Measurements from ENCODE around the gene PRG2. TPM values are rescaled to one million over a fixed set of nuclear protein-coding genes. Genes with fewer than 3 reads are reported as not detected.

Gene PRG2
- total and polyA plus RNA-seq, 4 donors, result 0.15 to 0.84 (median 0.39) TPM; not detected in 1

- Histone ChIP-seq H3K9me3 (ENCODE audit: control insufficient read depth, low read length) (no peaks in the 10 kb centered on the region), H3K27me3 (ENCODE audit: control insufficient read depth in 1 of 2, insufficient read depth in 2 of 2, low read length in 1 of 2) (no peaks in the 10 kb centered on the region), H3K4me1 (ENCODE audit: control insufficient read depth in 1 of 2, insufficient read depth in 2 of 2, low read length in 2 of 2) (no peaks in the 10 kb centered on the region), H3K4me3 (ENCODE audit: low read length in 2 of 2) (no peak overlapping the region), H3K36me3 (ENCODE audit: control insufficient read depth in 1 of 2, insufficient read depth in 2 of 2, low read length in 1 of 2) (no peaks in the 10 kb centered on the region), H3K27ac (ENCODE audit: low read depth in 1 of 2, low read length in 2 of 2) (no peak overlapping the region)
- 54 to 58% methylated on average over 5 of the region's 5 CpGs for WGBS, 2 donors
- intact Hi-C loops (cut with DNase I), result no loop called here
- ATAC-seq (ENCODE audit: low FRiP score) (no peak), DNase-seq (peak in 1 of 2 donors; percentile 23)
Measured at GRCh38 chr11:57353036-57353435, 37.4 kb downstream of the PRG2 start.

DNA sequence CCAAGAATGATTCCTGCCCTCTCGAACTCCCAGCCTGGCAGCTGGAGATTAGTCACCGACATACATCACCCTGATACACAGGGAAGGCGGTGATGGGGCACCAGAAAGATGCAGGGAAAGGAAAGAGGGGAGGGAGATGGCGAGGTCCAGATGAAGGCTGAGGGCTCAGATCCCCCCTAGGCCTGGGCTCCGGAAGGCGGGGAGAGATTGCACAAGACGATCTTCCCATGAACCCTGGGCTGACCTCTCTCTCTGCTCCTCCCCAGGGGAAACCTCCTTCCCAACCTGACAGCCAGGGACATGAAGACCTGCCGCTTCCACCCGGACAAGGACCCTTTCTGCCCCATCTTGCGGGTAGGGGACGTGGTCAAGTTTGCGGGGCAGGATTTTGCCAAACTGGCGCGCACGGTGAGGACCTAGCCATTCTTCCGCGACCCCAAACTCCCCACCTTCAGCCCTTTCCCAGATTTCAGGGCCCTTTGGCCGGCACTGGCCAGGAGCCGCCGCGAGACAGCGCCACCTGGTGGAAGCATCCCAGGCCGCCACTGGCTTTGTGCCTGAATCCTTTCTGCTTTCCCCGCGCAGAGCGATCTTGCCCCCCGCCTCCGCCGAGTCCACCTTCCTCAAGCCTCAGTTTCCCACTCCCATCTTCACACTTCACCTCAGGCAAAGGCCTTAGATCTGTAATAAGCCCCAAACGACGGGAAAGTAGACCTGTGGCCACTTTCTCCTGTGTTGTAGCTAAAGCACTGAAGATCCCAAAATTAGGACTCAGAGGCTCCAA, 40.8 kb downstream of the PRG2 start:
- no peaks in the 10 kb centered on the region for H3K9me3 ChIP-seq (ENCODE audit: control insufficient read depth, low read length)
- no peak overlapping the region for H3K4me3 ChIP-seq (ENCODE audit: low read length in 2 of 2)
- 19% methylated on average over 31 of the region's 31 CpGs for WGBS, 2 donors
- no peak overlapping the region for H3K27ac ChIP-seq (ENCODE audit: low read depth in 1 of 2, low read length in 2 of 2)
- H3K4me1 ChIP-seq (ENCODE audit: control insufficient read depth in 1 of 2, insufficient read depth in 2 of 2, low read length in 2 of 2), result no peaks in the 10 kb centered on the region
- H3K36me3 ChIP-seq (ENCODE audit: control insufficient read depth in 1 of 2, insufficient read depth in 2 of 2, low read length in 1 of 2), result no peaks in the 10 kb centered on the region
- intact Hi-C loops (cut with DNase I), result loop anchor here in 1 of 2 donors (5.0 to 10.0 kb wide), 3 partner anchors 133 to 505 kb away; no protein-coding TSS in a partner anchor
- DNase-seq (peak; percentile 75 to 93), ATAC-seq (ENCODE audit: low FRiP score) (peak; percentile 87)
- H3K27me3 ChIP-seq (ENCODE audit: control insufficient read depth in 1 of 2, insufficient read depth in 2 of 2, low read length in 1 of 2), result no peaks in the 10 kb centered on the region

DNA sequence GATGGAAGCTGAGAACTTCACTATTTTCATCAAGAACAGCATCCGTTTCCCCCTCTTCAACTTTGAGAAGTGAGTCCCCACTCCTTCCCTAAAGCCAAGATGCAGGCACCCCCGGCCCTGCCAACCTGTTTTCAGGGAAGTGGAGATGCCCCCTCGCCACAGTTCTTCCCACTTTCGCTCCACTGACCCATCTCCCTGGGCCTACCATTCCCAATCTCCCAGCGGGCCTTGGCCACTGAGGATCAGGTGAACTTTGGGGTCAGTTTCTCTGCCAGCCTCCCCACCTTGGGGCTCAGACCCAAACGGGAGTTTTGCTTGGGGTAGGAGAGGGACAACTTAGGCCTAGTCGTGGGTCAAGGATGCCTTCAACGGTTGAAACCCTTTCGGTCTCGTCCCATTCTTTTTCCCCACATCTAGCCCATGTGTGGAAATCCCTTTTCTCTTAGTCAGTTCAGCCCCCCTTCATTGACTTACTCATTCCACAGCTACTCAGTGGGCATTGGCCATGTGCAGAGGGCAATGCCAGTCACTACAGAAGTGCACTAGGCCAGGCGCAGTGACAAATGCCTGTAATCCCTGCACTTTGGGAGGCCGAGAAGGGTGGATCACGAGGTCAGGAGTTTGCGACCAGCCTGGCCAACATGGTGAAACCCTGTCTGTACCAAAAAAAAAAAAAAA, 41.7 kb downstream of the PRG2 start:
- Histone ChIP-seq H3K4me1 (ENCODE audit: control insufficient read depth in 1 of 2, insufficient read depth in 2 of 2, low read length in 2 of 2) (no peaks in the 10 kb centered on the region), H3K4me3 (ENCODE audit: low read length in 2 of 2) (no peak overlapping the region), H3K27me3 (ENCODE audit: control insufficient read depth in 1 of 2, insufficient read depth in 2 of 2, low read length in 1 of 2) (no peaks in the 10 kb centered on the region), H3K9me3 (ENCODE audit: control insufficient read depth, low read length) (no peaks in the 10 kb centered on the region), H3K36me3 (ENCODE audit: control insufficient read depth in 1 of 2, insufficient read depth in 2 of 2, low read length in 1 of 2) (no peaks in the 10 kb centered on the region), H3K27ac (ENCODE audit: low read depth in 1 of 2, low read length in 2 of 2) (no peak overlapping the region)
- intact Hi-C loops (cut with DNase I), result loop anchor here in 1 of 2 donors (5.0 to 10.0 kb wide), 3 partner anchors 134 to 504 kb away; no protein-coding TSS in a partner anchor
- WGBS, 2 donors, result 92 to 93% methylated on average over 14 of the region's 14 CpGs
- DNase-seq, result peak in 1 of 2 donors; percentile 57
- no peak for ATAC-seq (ENCODE audit: low FRiP score)

- Histone ChIP-seq H3K36me3 (ENCODE audit: control insufficient read depth in 1 of 2, insufficient read depth in 2 of 2, low read length in 1 of 2) (no peaks in the 10 kb centered on the region), H3K27ac (ENCODE audit: low read depth in 1 of 2, low read length in 2 of 2) (no peak overlapping the region), H3K9me3 (ENCODE audit: control insufficient read depth, low read length) (no peaks in the 10 kb centered on the region), H3K4me3 (ENCODE audit: low read length in 2 of 2) (no peak overlapping the region), H3K27me3 (ENCODE audit: control insufficient read depth in 1 of 2, insufficient read depth in 2 of 2, low read length in 1 of 2) (no peaks in the 10 kb centered on the region), H3K4me1 (ENCODE audit: control insufficient read depth in 1 of 2, insufficient read depth in 2 of 2, low read length in 2 of 2) (no peaks in the 10 kb centered on the region)
- no peak for ATAC-seq (ENCODE audit: low FRiP score)
- DNase-seq, result peak in 1 of 2 donors; percentile 57
- intact Hi-C loops (cut with DNase I), result loop anchor here in 1 of 2 donors (5.0 to 10.0 kb wide), 3 partner anchors 134 to 503 kb away; no protein-coding TSS in a partner anchor
- 75 to 78% methylated on average over 7 of the region's 7 CpGs for WGBS, 2 donors
Measured at GRCh38 chr11:57348052-57348451, 42.4 kb downstream of the PRG2 start.

GRCh38 chr11:57347336-57347735, 43.1 kb downstream of the PRG2 start:
- no peaks in the 10 kb centered on the region for H3K36me3 ChIP-seq (ENCODE audit: control insufficient read depth in 1 of 2, insufficient read depth in 2 of 2, low read length in 1 of 2)
- no peak for ATAC-seq (ENCODE audit: low FRiP score)
- no peak overlapping the region for H3K27ac ChIP-seq (ENCODE audit: low read depth in 1 of 2, low read length in 2 of 2)
- no peaks in the 10 kb centered on the region for H3K4me1 ChIP-seq (ENCODE audit: control insufficient read depth in 1 of 2, insufficient read depth in 2 of 2, low read length in 2 of 2)
- peak in 1 of 2 donors; percentile 49 for DNase-seq
- no peaks in the 10 kb centered on the region for H3K9me3 ChIP-seq (ENCODE audit: control insufficient read depth, low read length)
- 87 to 89% methylated on average over 9 of the region's 9 CpGs for WGBS, 2 donors
- intact Hi-C loops (cut with DNase I), result loop anchor here in 1 of 2 donors (5.0 to 10.0 kb wide), 3 partner anchors 135 to 503 kb away; no protein-coding TSS in a partner anchor
- H3K4me3 ChIP-seq (ENCODE audit: low read length in 2 of 2), result no peak overlapping the region
- no peaks in the 10 kb centered on the region for H3K27me3 ChIP-seq (ENCODE audit: control insufficient read depth in 1 of 2, insufficient read depth in 2 of 2, low read length in 1 of 2)

DNA sequence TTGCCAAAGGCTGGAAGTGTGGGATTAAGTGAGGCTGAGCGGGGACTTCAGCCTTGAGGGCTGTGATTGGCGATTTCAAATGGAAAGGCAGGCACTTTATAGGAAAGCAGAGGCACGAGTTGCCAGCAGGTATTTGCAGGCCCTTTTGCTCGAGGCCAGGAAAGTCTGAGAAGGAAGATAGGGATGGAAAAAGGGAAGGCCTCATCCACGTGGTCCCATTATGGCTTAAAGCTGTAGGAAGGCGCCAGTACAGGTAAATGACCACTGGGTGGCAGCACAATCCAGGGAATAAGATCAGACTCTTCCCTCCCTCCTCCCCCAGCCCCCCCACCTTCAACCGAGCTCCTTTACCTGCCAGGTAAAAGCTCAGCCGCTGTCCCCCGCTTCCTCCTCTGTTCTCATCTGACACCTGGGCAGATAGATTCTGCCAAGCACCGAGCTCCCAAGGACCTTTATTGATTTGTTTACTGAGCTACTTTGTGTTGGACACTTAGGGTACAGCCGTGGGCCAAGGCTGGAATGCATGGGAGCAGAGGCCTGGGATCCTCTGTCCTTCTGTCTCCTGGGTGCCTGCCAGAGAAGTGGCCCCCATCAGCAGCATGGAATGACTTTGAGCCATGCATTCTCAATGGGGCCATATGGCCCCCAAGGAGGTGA, 44.8 kb downstream of the PRG2 start:
- no peaks in the 10 kb centered on the region for H3K36me3 ChIP-seq (ENCODE audit: control insufficient read depth in 1 of 2, insufficient read depth in 2 of 2, low read length in 1 of 2)
- no peaks in the 10 kb centered on the region for H3K9me3 ChIP-seq (ENCODE audit: control insufficient read depth, low read length)
- no peak overlapping the region for H3K4me3 ChIP-seq (ENCODE audit: low read length in 2 of 2)
- intact Hi-C loops (cut with DNase I), result loop anchor here in 1 of 2 donors (5.0 to 10.0 kb wide), 3 partner anchors 137 to 501 kb away; no protein-coding TSS in a partner anchor
- no peak overlapping the region for H3K27ac ChIP-seq (ENCODE audit: low read depth in 1 of 2, low read length in 2 of 2)
- no peaks in the 10 kb centered on the region for H3K27me3 ChIP-seq (ENCODE audit: control insufficient read depth in 1 of 2, insufficient read depth in 2 of 2, low read length in 1 of 2)
- no peaks in the 10 kb centered on the region for H3K4me1 ChIP-seq (ENCODE audit: control insufficient read depth in 1 of 2, insufficient read depth in 2 of 2, low read length in 2 of 2)
- WGBS, 2 donors, result 19 to 21% methylated on average over 11 of the region's 11 CpGs
- DNase-seq (peak; percentile 69 to 81), ATAC-seq (ENCODE audit: low FRiP score) (peak; percentile 74)

GRCh38 chr11:57344826-57345225, 45.6 kb downstream of the PRG2 start:
- 92 to 94% methylated on average over 10 of the region's 10 CpGs for WGBS, 2 donors
- peak in 1 of 2 donors; percentile 37 for DNase-seq
- intact Hi-C loops (cut with DNase I), result loop anchor here (5.0 to 10.0 kb wide), 3 partner anchors 137 to 500 kb away; no protein-coding TSS in a partner anchor

DNA sequence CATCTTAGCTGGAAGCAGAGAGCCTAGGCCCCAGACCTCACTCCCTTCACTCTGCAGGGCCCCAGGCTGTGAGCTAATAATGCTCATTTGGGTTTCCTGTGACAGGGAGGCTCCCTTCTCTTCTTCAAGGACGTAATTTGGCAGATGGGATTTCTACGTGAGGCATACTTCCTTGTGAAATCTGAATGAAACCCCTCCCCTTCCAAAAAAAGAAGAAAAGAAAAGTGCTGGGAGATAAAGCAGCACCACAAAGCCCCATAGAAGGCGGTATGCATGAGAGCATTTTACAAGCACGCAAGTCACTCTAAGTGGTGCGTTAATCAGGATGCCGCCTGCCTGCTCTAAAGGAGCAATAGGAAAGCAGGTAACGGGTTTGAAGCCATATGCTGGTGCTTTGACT, 46.6 kb downstream of the PRG2 start:
- WGBS, 2 donors, result 80 to 83% methylated on average over 7 of the region's 7 CpGs
- no peaks in the 10 kb centered on the region for H3K4me1 ChIP-seq (ENCODE audit: control insufficient read depth in 1 of 2, insufficient read depth in 2 of 2, low read length in 2 of 2)
- H3K4me3 ChIP-seq (ENCODE audit: low read length in 2 of 2), result no peak overlapping the region
- ATAC-seq (ENCODE audit: low FRiP score), result no peak
- H3K27me3 ChIP-seq (ENCODE audit: control insufficient read depth in 1 of 2, insufficient read depth in 2 of 2, low read length in 1 of 2), result no peaks in the 10 kb centered on the region
- peak in 1 of 2 donors; percentile 9 for DNase-seq
- intact Hi-C loops (cut with DNase I), result loop anchor here (5.0 to 10.0 kb wide), 2 partner anchors 183 to 499 kb away; no protein-coding TSS in a partner anchor
- no peaks in the 10 kb centered on the region for H3K9me3 ChIP-seq (ENCODE audit: control insufficient read depth, low read length)
- H3K27ac ChIP-seq (ENCODE audit: low read depth in 1 of 2, low read length in 2 of 2), result no peak overlapping the region
- no peaks in the 10 kb centered on the region for H3K36me3 ChIP-seq (ENCODE audit: control insufficient read depth in 1 of 2, insufficient read depth in 2 of 2, low read length in 1 of 2)

More at GRCh38 chr11:57344826-57345225, 45.6 kb downstream of the PRG2 start:
- H3K4me3 ChIP-seq (ENCODE audit: low read length in 2 of 2), result no peak overlapping the region
- ATAC-seq (ENCODE audit: low FRiP score), result no peak
- no peaks in the 10 kb centered on the region for H3K9me3 ChIP-seq (ENCODE audit: control insufficient read depth, low read length)
- H3K4me1 ChIP-seq (ENCODE audit: control insufficient read depth in 1 of 2, insufficient read depth in 2 of 2, low read length in 2 of 2), result no peaks in the 10 kb centered on the region
- H3K27me3 ChIP-seq (ENCODE audit: control insufficient read depth in 1 of 2, insufficient read depth in 2 of 2, low read length in 1 of 2), result no peaks in the 10 kb centered on the region
- H3K36me3 ChIP-seq (ENCODE audit: control insufficient read depth in 1 of 2, insufficient read depth in 2 of 2, low read length in 1 of 2), result no peaks in the 10 kb centered on the region
- no peak overlapping the region for H3K27ac ChIP-seq (ENCODE audit: low read depth in 1 of 2, low read length in 2 of 2)

Measured in aorta (tissue), 5 donors.